CD4-positive, alpha-beta T cell treated with Interleukin-1 beta for 1 hour (primary cell): ENCODE data around the gene GLCE.
"Not testable (repeated sequence)": the region's sequence is repeated elsewhere in the genome, so short reads cannot be mapped to it uniquely, and the experiment has no call there.

Experiments
- DNase-seq, 2 donors: peaks; one replicate each; pipeline ENCODE4 v3.0.0-alpha.2; 2020 to 2022

The GLCE gene

GRCh38 chr15:69277316-69277715, 116.9 kb downstream of the GLCE start:
- no peak for DNase-seq

- no peak for DNase-seq
These were observed 119.2 kb downstream of the GLCE start for GRCh38 chr15:69279636-69280035.

- no peak for DNase-seq
These were observed 120.3 kb downstream of the GLCE start for GRCh38 chr15:69280783-69281182.

GRCh38 chr15:69282104-69282743, 121.8 kb downstream of the GLCE start:
- DNase-seq, result no peak

- no peak for DNase-seq
These were observed 125.4 kb downstream of the GLCE start for GRCh38 chr15:69285834-69286233.

GRCh38 chr15:69288011-69288410, 127.6 kb downstream of the GLCE start:
- no peak for DNase-seq

GRCh38 chr15:69288531-69289341, 128.3 kb downstream of the GLCE start:
- no peak for DNase-seq

- no peak for DNase-seq
These were observed 129.1 kb downstream of the GLCE start for GRCh38 chr15:69289342-69290146.

- no peak for DNase-seq
These were observed 130.1 kb downstream of the GLCE start for GRCh38 chr15:69290346-69291164.

- DNase-seq, result not testable (repeated sequence)
These were observed 131.2 kb downstream of the GLCE start for GRCh38 chr15:69291651-69292050.

GRCh38 chr15:69292826-69293420, 132.5 kb downstream of the GLCE start:
- DNase-seq, result no peak

- DNase-seq, result no peak
These were observed 133.5 kb downstream of the GLCE start for GRCh38 chr15:69293741-69294615.

- DNase-seq, result no peak
These were observed 136.2 kb downstream of the GLCE start for GRCh38 chr15:69296606-69297005.

GRCh38 chr15:69297642-69298353, 137.4 kb downstream of the GLCE start:
- DNase-seq, result no peak

- DNase-seq, result no peak
These were observed 137.9 kb downstream of the GLCE start for GRCh38 chr15:69298354-69298696.

GRCh38 chr15:69298697-69299441, 138.4 kb downstream of the GLCE start, which contains the start of gene PAQR5:
PAQR5 (plus strand) TSS chr15:69298912; CDS start chr15:69360081, 61,169 bp downstream.
- DNase-seq, result no peak

GRCh38 chr15:69299451-69299886, 139.0 kb downstream of the GLCE start:
- DNase-seq, result no peak

GRCh38 chr15:69299943-69300588, 139.6 kb downstream of the GLCE start:
- DNase-seq, result no peak

- not testable (repeated sequence) for DNase-seq
These were observed 140.7 kb downstream of the GLCE start for GRCh38 chr15:69301101-69301500.
